HL-60 (cell line): ENCODE results near the gene TRMT61B.

ENCODE experiments used
- DNase-seq, 2 experiments: peaks; one replicate each; pipeline ENCODE4 v3.0.0-alpha.2; 2010 to 2020; ENCODE audit warnings: low read depth in 1 of 2, low spot score in 1 of 2
- H3K27ac ChIP-seq: fragments of 250-450 bp; sonication (Bioruptor Pico); replicated peaks from 2 replicates; pipeline ENCODE4 v1.5.1; 2020; ENCODE audit warnings: mild to moderate bottlenecking, moderate library complexity
- H3K27me3 ChIP-seq: fragments of 250-450 bp; sonication (Bioruptor Pico); 2 replicates; pipeline ENCODE4 v1.5.1; 2021; ENCODE audit warnings: mild to moderate bottlenecking, moderate library complexity; ENCODE audit not compliant: insufficient read depth, poor library complexity, severe bottlenecking
- H3K4me3 ChIP-seq: replicated peaks from 2 replicates; pipeline ENCODE4 v1.5.1; 2011; ENCODE audit warnings: mild to moderate bottlenecking, control low read depth, low read length; ENCODE audit not compliant: insufficient read depth
- CTCF ChIP-seq: IDR thresholded peaks from one replicate; pipeline ENCODE4 v1.5.1; 2011; ENCODE audit warnings: low read length, control low read depth, inconsistent platforms; ENCODE audit not compliant: insufficient read depth
- GABPA ChIP-seq: IDR thresholded peaks from 2 replicates; pipeline ENCODE4 v1.6.1; 2012; ENCODE audit warnings: low read depth
- POLR2AphosphoS5 ChIP-seq: IDR thresholded peaks from 2 replicates; pipeline ENCODE4 v1.6.1; 2012; ENCODE audit warnings: low read depth
- REST ChIP-seq: IDR thresholded peaks from 2 replicates; pipeline ENCODE4 v1.6.1; 2012; ENCODE audit warnings: low read depth; ENCODE audit not compliant: insufficient replicate concordance
- SPI1 ChIP-seq: IDR thresholded peaks from 2 replicates; pipeline ENCODE4 v1.6.1; 2012; ENCODE audit warnings: low read depth, mild to moderate bottlenecking, borderline replicate concordance

TRMT61B gene

GRCh38 chr2:28898048-28898447 is 27.9 kb upstream of the TRMT61B start:
- no peak for TF ChIP-seq SPI1
- peak; percentile 61 for TF ChIP-seq REST
- no peak for TF ChIP-seq GABPA
- TF ChIP-seq CTCF, result no peak
- TF ChIP-seq POLR2AphosphoS5, result no peak
- H3K27ac ChIP-seq, result no peak overlapping the region
- H3K4me3 ChIP-seq, result no peak overlapping the region
- DNase-seq, result no peak
- H3K27me3 ChIP-seq, result no peaks in the 10 kb centered on the region

GRCh38 chr2:28896906-28897305 is 26.8 kb upstream of the TRMT61B start:
- TF ChIP-seq GABPA (no peak), CTCF (no peak), POLR2AphosphoS5 (no peak), SPI1 (no peak), REST (no peak)
- Histone ChIP-seq H3K27ac (no peak overlapping the region), H3K4me3 (peak overlapping the region; percentile 78), H3K27me3 (no peaks in the 10 kb centered on the region)
- DNase-seq, result no peak

- H3K4me3 ChIP-seq, result peak overlapping the region; percentile 78
- DNase-seq, result peak in 1 of 2 experiments; percentile 61
- no peaks in the 10 kb centered on the region for H3K27me3 ChIP-seq
- peak overlapping the region; percentile 95 for H3K27ac ChIP-seq
- TF ChIP-seq POLR2AphosphoS5 (no peak), GABPA (no peak), CTCF (no peak), REST (no peak), SPI1 (no peak)
Observed at GRCh38 chr2:28895189-28895893, 25.2 kb upstream of the TRMT61B start.
